IMR-90 (cell line): ENCODE results near the gene CHD2. TPM values are rescaled to one million over a fixed set of nuclear protein-coding genes. Genes with fewer than 3 reads are reported as not detected.
A peak's percentile ranks its signal among the peaks of the same experiment; 100 is the strongest.

ENCODE experiments used
- ATAC-seq: fragments of 200-7000 bp; cut with Tn5 transposase; 2 replicates; pipeline ENCODE4 v1.9.1; 2020; ENCODE audit warnings: low read depth, mild to moderate bottlenecking, moderate library complexity
- BruUV-seq: library from RNA; stranded (reverse); fragments of 400-500 nt; replicated peaks from 2 replicates; lab custom pipeline; 2021; lab: Mats Ljungman, UMichigan
- CTCF ChIA-PET: fragments of 300-600 bp; formaldehyde crosslinking; extraction: SDS; loops from one replicate; lab custom pipeline; 2021; ENCODE audit warnings: antibody characterized with exemption; lab: Yijun Ruan, JAX
- POLR2A ChIA-PET: fragments of 300-600 bp; sonication (Branson Sonifier 250); formaldehyde crosslinking; loops from one replicate; lab custom pipeline; 2022; ENCODE audit warnings: antibody characterized with exemption; ENCODE audit not compliant: unreplicated experiment; lab: Charles Lee
- DNase-seq: peaks from one replicate; pipeline ENCODE4 v3.0.0; 2013
- H2AFZ ChIP-seq: replicated peaks from 2 replicates; pipeline ENCODE3; 2013; ENCODE audit warnings: low read length, mild to moderate bottlenecking; ENCODE audit not compliant: poor library complexity
- H2AK5ac ChIP-seq: 2 replicates; pipeline ENCODE4 v1.6.1; 2013; ENCODE audit warnings: low read depth, low read length, inconsistent platforms
- H2AK9ac ChIP-seq: replicated peaks from 2 replicates; pipeline ENCODE3; 2013; ENCODE audit warnings: mild to moderate bottlenecking, low read depth, low read length, moderate library complexity; ENCODE audit not compliant: poor library complexity
- H2BK120ac ChIP-seq: 2 replicates; pipeline ENCODE4 v1.6.1; 2013; ENCODE audit warnings: low read depth, low read length, inconsistent platforms
- H2BK15ac ChIP-seq: 3 replicates; pipeline ENCODE4 v1.6.1; 2013; ENCODE audit warnings: low read depth, low read length, inconsistent platforms
- H2BK20ac ChIP-seq: 2 replicates; pipeline ENCODE4 v1.6.1; 2013; ENCODE audit warnings: low read depth, mild to moderate bottlenecking, inconsistent platforms, low read length, moderate library complexity
- H2BK5ac ChIP-seq: 2 replicates; pipeline ENCODE4 v1.6.1; 2013; ENCODE audit warnings: mild to moderate bottlenecking, low read depth, low read length, inconsistent platforms; ENCODE audit not compliant: poor library complexity, severe bottlenecking
- H3K14ac ChIP-seq: replicated peaks from 2 replicates; pipeline ENCODE4 v1.6.1; 2013; ENCODE audit warnings: low read depth, low read length, inconsistent platforms
- H3K18ac ChIP-seq: 2 replicates; pipeline ENCODE4 v1.6.1; 2013; ENCODE audit warnings: low read depth, low read length, control low read depth
- H3K23ac ChIP-seq: 2 replicates; pipeline ENCODE4 v1.6.1; 2013; ENCODE audit warnings: low read depth, low read length, inconsistent platforms
- H3K27ac ChIP-seq: 2 replicates; pipeline ENCODE4 v1.5.1; 2013; ENCODE audit warnings: mild to moderate bottlenecking, control low read depth, low read length; ENCODE audit not compliant: insufficient read depth
- H3K27me3 ChIP-seq: 2 replicates; pipeline ENCODE4 v1.6.1; 2013; ENCODE audit warnings: low read length; ENCODE audit not compliant: control insufficient read depth, insufficient read depth
- H3K36me3 ChIP-seq: 2 replicates; pipeline ENCODE4 v1.6.1; 2013; ENCODE audit warnings: low read length, mixed read lengths; ENCODE audit not compliant: control insufficient read depth, insufficient read depth
- H3K4ac ChIP-seq: 2 replicates; pipeline ENCODE4 v1.6.1; 2013; ENCODE audit warnings: low read depth, low read length, inconsistent platforms
- H3K4me1 ChIP-seq: 2 replicates; pipeline ENCODE4 v1.6.1; 2013; ENCODE audit warnings: low read length, mixed read lengths; ENCODE audit not compliant: control insufficient read depth, insufficient read depth
- H3K4me2 ChIP-seq: 2 replicates; pipeline ENCODE4 v1.6.1; 2013; ENCODE audit warnings: low read depth, mild to moderate bottlenecking, control low read depth, low read length, moderate library complexity
- H3K4me3 ChIP-seq: 2 replicates; pipeline ENCODE4 v1.5.1; 2013; ENCODE audit warnings: low read depth, mild to moderate bottlenecking, control low read depth, low read length, moderate library complexity; ENCODE audit not compliant: insufficient read depth
- H3K56ac ChIP-seq: 2 replicates; pipeline ENCODE4 v1.6.1; 2013; ENCODE audit warnings: low read length, inconsistent platforms; ENCODE audit not compliant: insufficient read depth; ENCODE audit errors: extremely low read depth
- H3K79me1 ChIP-seq, 2 experiments: 2 replicates each; pipeline ENCODE4 v1.6.1; 2013; ENCODE audit warnings: low read length in 2 of 2, inconsistent platforms in 1 of 2, low read depth in 1 of 2
- H3K9ac ChIP-seq: 2 replicates; pipeline ENCODE4 v1.6.1; 2013; ENCODE audit warnings: low read depth, low read length, control low read depth
- H3K9me1 ChIP-seq: 2 replicates; pipeline ENCODE4 v1.6.1; 2013; ENCODE audit warnings: low read length, inconsistent platforms; ENCODE audit not compliant: insufficient read depth
- H3K9me3 ChIP-seq: 2 replicates; pipeline ENCODE4 v1.6.1; 2013; ENCODE audit warnings: low read length; ENCODE audit not compliant: control insufficient read depth, insufficient read depth
- H4K20me1 ChIP-seq: 2 replicates; pipeline ENCODE4 v1.6.1; 2013; ENCODE audit warnings: low read length, inconsistent platforms; ENCODE audit not compliant: insufficient read depth
- H4K5ac ChIP-seq: 2 replicates; pipeline ENCODE4 v1.6.1; 2013; ENCODE audit warnings: mild to moderate bottlenecking, low read depth, low read length, control low read depth
- H4K8ac ChIP-seq, 2 experiments: 2 replicates each; pipeline ENCODE4 v1.6.1; 2013; ENCODE audit warnings: low read depth in 2 of 2, low read length in 2 of 2, control low read depth in 1 of 2, inconsistent platforms in 1 of 2
- H4K91ac ChIP-seq: 2 replicates; pipeline ENCODE4 v1.6.1; 2013; ENCODE audit warnings: low read depth, low read length, inconsistent platforms; ENCODE audit not compliant: insufficient read depth
- MAZ ChIP-seq: IDR thresholded peaks from 2 replicates; pipeline ENCODE4 v1.6.1; 2012; ENCODE audit warnings: low read depth, mild to moderate bottlenecking, low read length, improper control_type of control experiment, moderate library complexity, borderline replicate concordance
- NFE2L2 ChIP-seq: fragments of 150-350 bp; IDR thresholded peaks from 2 replicates; pipeline ENCODE4 v1.6.1; 2016; ENCODE audit warnings: low read depth, mild to moderate bottlenecking, low read length
- RAD21 ChIP-seq: IDR thresholded peaks from 2 replicates; pipeline ENCODE4 v1.6.1; 2012; ENCODE audit warnings: low read length, improper control_type of control experiment
- SMC3 ChIP-seq: fragments of 150-350 bp; IDR thresholded peaks from 2 replicates; pipeline ENCODE4 v1.6.1; 2016; ENCODE audit warnings: low read depth, mild to moderate bottlenecking, antibody characterized with exemption, low read length, moderate library complexity
- WGBS, 2 experiments: methylation state at CpG; one replicate each; pipeline versions ENCODE4 v1.1.5 to v1.1.7; 2013; ENCODE audit warnings: missing lambda C conversion rate in 2 of 2; ENCODE audit not compliant: insufficient read length in 1 of 2; ENCODE audit errors: extremely low coverage in 2 of 2; 5-methylcytosine and 5-hydroxymethylcytosine counted together
- dilution Hi-C: fragments of 300-500 bp; cut with HindIII; formaldehyde crosslinking; loops from one replicate; pipeline ENCODE4 v1.14.3; 2018; ENCODE audit warnings: low sequenced_read_pairs; ENCODE audit not compliant: unreplicated experiment
- in situ Hi-C: fragments of 300-500 bp; cut with MboI; formaldehyde crosslinking; loops from 3 replicates; pipeline ENCODE4 v1.14.3; 2019; ENCODE audit warnings: low sequenced_read_pairs, inconsistent platforms, mixed read lengths
- intact Hi-C: fragments of 100-400 bp; cut with micrococcal nuclease; formaldehyde crosslinking; loops from 2 replicates; pipeline ENCODE4 v1.10.0; 2022
- polyA plus RNA-seq, 3 experiments: library from polyadenylated mRNA; depleted of rRNA; stranded (reverse); fragments of >200 nt; gene quantifications; 2 replicates each; pipeline ENCODE4 v1.2.3, GENCODE V29; 2012; ENCODE audit warnings: low replicate concordance in 1 of 3
- total RNA-seq: library from RNA; depleted of rRNA; stranded (reverse); fragments of >200 nt; gene quantifications from 2 replicates; pipeline ENCODE4 v1.2.3, GENCODE V29; 2012

The CHD2 gene
- total and polyA plus RNA-seq, 2 of the 4 experiments (the other 2 are of a cell fraction) = 44.9 to 64.7 TPM

- H4K91ac ChIP-seq = peak overlapping the region; percentile 42
- peaks cover 14% of the 10 kb centered on the region for H3K36me3 ChIP-seq
- in situ Hi-C loops = loop anchor here (5.0 kb wide), 1 partner anchor 72 kb away; no protein-coding TSS in a partner anchor
- peak overlapping the region; percentile 94 for H4K5ac ChIP-seq
- peak overlapping the region; percentile 99 for H3K14ac ChIP-seq
- peak overlapping the region; percentile 99 for H3K23ac ChIP-seq
- 0 out of 2 replicates have a peak overlapping the region, but pooled peaks have one; percentile 59 for H2BK120ac ChIP-seq
- intact Hi-C loops = no loop called here
- H3K9ac ChIP-seq = peak overlapping the region; percentile 99
- peak overlapping the region; percentile 93; the same call in 1 of the 2 replicates for H3K4me2 ChIP-seq
- H2BK5ac ChIP-seq = peak overlapping the region; percentile 97
- peaks cover 13% of the 10 kb centered on the region; the same call in 1 of the 2 replicates for H4K20me1 ChIP-seq
- ATAC-seq (no peak), DNase-seq (peak; percentile 62)
- BruUV-seq = no TSS peak
- TF ChIP-seq NFE2L2 (no peak), RAD21 (no peak), MAZ (no peak), SMC3 (no peak)
- ChIA-PET POLR2A (interaction anchor here (2.6 kb wide), 1 partner anchor 74 kb away, joined by 19 read pairs; no protein-coding TSS in a partner anchor), CTCF (interaction anchor here (1.2 kb wide), 1 partner anchor 25 kb away, joined by 3 read pairs; no protein-coding TSS in a partner anchor)
- dilution Hi-C loops = no loop called here
- H3K9me1 ChIP-seq = peaks cover 2% of the 10 kb centered on the region; the same call in 1 of the 2 replicates
- peak overlapping the region; percentile 94 for H3K27ac ChIP-seq
- H3K18ac ChIP-seq = peak overlapping the region; percentile 90
- H3K4me3 ChIP-seq = peak overlapping the region; percentile 99
- peaks cover 7% of the 10 kb centered on the region for H3K4me1 ChIP-seq
- H4K8ac ChIP-seq = peak overlapping the region; percentile 6 to 70; a peak in 3 of 4 replicates
- H2BK20ac ChIP-seq = no peak overlapping the region
- peak overlapping the region; percentile 92 for H3K56ac ChIP-seq
- peaks cover 4 to 10% of the 10 kb centered on the region in 2 experiments; a peak in 2 of 4 replicates for H3K79me1 ChIP-seq
- no peak overlapping the region for H2AK9ac ChIP-seq
- H3K4ac ChIP-seq = peak overlapping the region; percentile 64; the same call in 1 of the 2 replicates
- no CpG with 5 or more reads among the region's 12 CpGs for WGBS, 2 experiments
- no peaks in the 10 kb centered on the region for H3K27me3 ChIP-seq
- no peaks in the 10 kb centered on the region for H3K9me3 ChIP-seq
- H2AK5ac ChIP-seq = no peak overlapping the region; the same call in 1 of the 2 replicates
- no peak overlapping the region for H2AFZ ChIP-seq
- no peak overlapping the region for H2BK15ac ChIP-seq
Measured at GRCh38 chr15:92883876-92884435, 16.2 kb upstream of the CHD2 start.
